Calu3 (cell line): ENCODE results near the gene PTPRN2. TPM values are rescaled to one million over a fixed set of nuclear protein-coding genes. Genes with fewer than 3 reads are reported as not detected.

ENCODE experiments used
- BruUV-seq: library from RNA; stranded (reverse); fragments of 400-500 nt; replicated peaks from 2 replicates; lab custom pipeline; 2021; lab: Mats Ljungman, UMichigan
- CTCF ChIA-PET: fragments of 300-600 bp; sonication (Branson Sonifier 250); formaldehyde crosslinking; loops from one replicate; lab custom pipeline; 2022; ENCODE audit warnings: antibody characterized with exemption; lab: Charles Lee
- DNase-seq: peaks from one replicate; pipeline ENCODE4 v3.0.0; 2022
- H3K27ac Mint-ChIP-seq: one replicate; pipeline ENCODE4 v1.8.0; 2022; ENCODE audit warnings: mixed read lengths; ENCODE audit not compliant: unreplicated experiment
- H3K27me3 Mint-ChIP-seq: one replicate; pipeline ENCODE4 v1.8.0; 2022; ENCODE audit warnings: mixed read lengths; ENCODE audit not compliant: unreplicated experiment
- H3K36me3 Mint-ChIP-seq: one replicate; pipeline ENCODE4 v1.8.0; 2022; ENCODE audit warnings: mild to moderate bottlenecking, moderate library complexity, mixed read lengths; ENCODE audit not compliant: insufficient read depth, unreplicated experiment
- H3K4me1 Mint-ChIP-seq: one replicate; pipeline ENCODE4 v1.8.0; 2022; ENCODE audit warnings: mild to moderate bottlenecking, low read depth, mixed read lengths; ENCODE audit not compliant: unreplicated experiment
- H3K4me3 Mint-ChIP-seq: one replicate; pipeline ENCODE4 v1.8.0; 2022; ENCODE audit warnings: mild to moderate bottlenecking, low read depth, moderate library complexity, mixed read lengths; ENCODE audit not compliant: unreplicated experiment
- H3K9me3 Mint-ChIP-seq: one replicate; pipeline ENCODE4 v1.8.0; 2022; ENCODE audit warnings: low read depth, mixed read lengths; ENCODE audit not compliant: unreplicated experiment
- CTCF ChIP-seq: fragments of 200-600 bp; IDR thresholded peaks from one replicate; pipeline ENCODE4 v1.8.0; 2022; ENCODE audit warnings: antibody characterized with exemption; ENCODE audit not compliant: unreplicated experiment
- intact Hi-C: fragments of 100-400 bp; cut with micrococcal nuclease; formaldehyde crosslinking; loops from one replicate; pipeline ENCODE4 v1.10.0; 2022; ENCODE audit not compliant: unreplicated experiment
- total RNA-seq: library from RNA; stranded (reverse); gene quantifications from 2 replicates; pipeline ENCODE4 v1.2.3, GENCODE V29; 2022

PTPRN2 gene
- total RNA-seq, 1 experiment from 2014 or later, result 2.0 TPM

GRCh38 chr7:157801971-157802675 is 785.5 kb downstream of the PTPRN2 start:
- no peak for DNase-seq
- no peaks in the 10 kb centered on the region for H3K4me1 Mint-ChIP-seq
- H3K36me3 Mint-ChIP-seq, result no peaks in the 10 kb centered on the region
- no peak overlapping the region for H3K4me3 Mint-ChIP-seq
- no peak for TF ChIP-seq CTCF
- CTCF ChIA-PET, result no interaction called here
- H3K27ac Mint-ChIP-seq, result no peak overlapping the region
- intact Hi-C loops, result no loop called here
- peaks cover 29% of the 10 kb centered on the region for H3K9me3 Mint-ChIP-seq
- no peaks in the 10 kb centered on the region for H3K27me3 Mint-ChIP-seq
- BruUV-seq, result no TSS peak

GRCh38 chr7:157801113-157801512 is 786.5 kb downstream of the PTPRN2 start:
- Mint-ChIP-seq H3K9me3 (peaks cover 31% of the 10 kb centered on the region), H3K4me1 (no peaks in the 10 kb centered on the region), H3K36me3 (no peaks in the 10 kb centered on the region), H3K27ac (no peak overlapping the region), H3K4me3 (no peak overlapping the region), H3K27me3 (no peaks in the 10 kb centered on the region)
- BruUV-seq, result no TSS peak
- no peak for TF ChIP-seq CTCF
- no peak for DNase-seq
- CTCF ChIA-PET, result no interaction called here
- intact Hi-C loops, result no loop called here

- Mint-ChIP-seq H3K27ac (no peak overlapping the region), H3K9me3 (peaks cover 31% of the 10 kb centered on the region), H3K27me3 (no peaks in the 10 kb centered on the region), H3K4me3 (no peak overlapping the region), H3K36me3 (no peaks in the 10 kb centered on the region), H3K4me1 (no peaks in the 10 kb centered on the region)
- BruUV-seq, result no TSS peak
- CTCF ChIA-PET, result no interaction called here
- no peak for TF ChIP-seq CTCF
- no peak for DNase-seq
- intact Hi-C loops, result no loop called here
These were observed 787.3 kb downstream of the PTPRN2 start for GRCh38 chr7:157800281-157800680.

GRCh38 chr7:157799076-157799685 is 788.4 kb downstream of the PTPRN2 start:
- Mint-ChIP-seq H3K27me3 (no peaks in the 10 kb centered on the region), H3K27ac (no peak overlapping the region), H3K4me1 (no peaks in the 10 kb centered on the region), H3K36me3 (no peaks in the 10 kb centered on the region), H3K4me3 (no peak overlapping the region), H3K9me3 (peaks cover 26% of the 10 kb centered on the region)
- intact Hi-C loops, result no loop called here
- DNase-seq, result no peak
- CTCF ChIA-PET, result no interaction called here
- no TSS peak for BruUV-seq
- no peak for TF ChIP-seq CTCF
